SU-DHL-6 (cell line): Measurements from ENCODE around the gene FRMPD2.

ENCODE experiments used
- H2AFZ ChIP-seq: fragments of 200-600 bp; sonication (generic); 2 replicates; pipeline ENCODE4 v1.6.1; 2014; ENCODE audit warnings: low read depth, mild to moderate bottlenecking, moderate library complexity, mixed read lengths, antibody characterized with exemption, low read length; ENCODE audit not compliant: severe bottlenecking
- H3F3A ChIP-seq: fragments of 200-600 bp; shearing (Covaris generic); 2 replicates; pipeline ENCODE4 v1.6.0; 2016; ENCODE audit warnings: antibody characterized with exemption, mild to moderate bottlenecking; ENCODE audit not compliant: insufficient read depth
- H3K27ac ChIP-seq: fragments of 200-600 bp; sonication (generic); 2 replicates; pipeline ENCODE4 v1.5.1; 2016; ENCODE audit warnings: low read depth, mild to moderate bottlenecking, low read length, moderate library complexity, mixed read lengths
- H3K27me3 ChIP-seq: fragments of 200-600 bp; sonication (generic), shearing (Covaris generic); 2 replicates; pipeline ENCODE4 v1.6.0; 2014; ENCODE audit warnings: mild to moderate bottlenecking, low read length
- H3K36me3 ChIP-seq: fragments of 200-600 bp; sonication (generic); 2 replicates; pipeline ENCODE4 v1.6.1; 2014; ENCODE audit warnings: mild to moderate bottlenecking, low read length, mixed read lengths
- H3K4me2 ChIP-seq: fragments of 300-600, 200-600 bp; shearing (Covaris generic), sonication (generic); 2 replicates; pipeline ENCODE4 v1.6.0; 2014; ENCODE audit warnings: low read length, low read depth, mild to moderate bottlenecking; ENCODE audit not compliant: poor library complexity, severe bottlenecking
- H3K4me3 ChIP-seq: fragments of 200-600 bp; sonication (generic); 2 replicates; pipeline ENCODE4 v1.5.1; 2014; ENCODE audit warnings: antibody characterized with exemption, low read length, mild to moderate bottlenecking, mixed read lengths; ENCODE audit not compliant: insufficient read depth, poor library complexity, severe bottlenecking
- H3K79me2 ChIP-seq: fragments of 200-600 bp; sonication (generic); 2 replicates; pipeline ENCODE4 v1.6.1; 2014; ENCODE audit warnings: mild to moderate bottlenecking, low read length, moderate library complexity; ENCODE audit not compliant: insufficient read depth
- H3K9ac ChIP-seq: fragments of 200-600 bp; sonication (generic); 2 replicates; pipeline ENCODE4 v1.7.0; 2014; ENCODE audit warnings: mild to moderate bottlenecking, low read length
- H3K9me2 ChIP-seq: fragments of 200-600 bp; sonication (generic); replicated peaks from 2 replicates; pipeline ENCODE4 v1.6.1; 2014; ENCODE audit warnings: low read length; ENCODE audit not compliant: insufficient read depth
- H3K9me3 ChIP-seq: fragments of 200-600 bp; sonication (generic); 2 replicates; pipeline ENCODE4 v1.6.1; 2014; ENCODE audit warnings: low read length, mixed read lengths; ENCODE audit not compliant: insufficient read depth
- H4K20me1 ChIP-seq: fragments of 200-600 bp; sonication (generic); 2 replicates; pipeline ENCODE4 v1.6.1; 2014; ENCODE audit warnings: low read depth, mild to moderate bottlenecking, antibody characterized with exemption, low read length, moderate library complexity, mixed read lengths
- CTCF ChIP-seq: fragments of 200-600 bp; sonication (generic); IDR thresholded peaks from one replicate; pipeline ENCODE4 v1.5.1; 2017; ENCODE audit warnings: antibody characterized with exemption, mild to moderate bottlenecking, low read length, moderate library complexity; ENCODE audit not compliant: insufficient read depth, poor library complexity, severe bottlenecking
- EZH2phosphoT487 ChIP-seq: fragments of 200-600 bp; sonication (generic), shearing (Covaris generic); conservative IDR thresholded peaks from 2 replicates; pipeline ENCODE4 v1.6.1; 2018; ENCODE audit warnings: mild to moderate bottlenecking, antibody characterized with exemption, low read length, moderate library complexity, mixed read lengths

FRMPD2 gene

GRCh38 chr10:48210966-48211365, 63.5 kb downstream of the FRMPD2 start:
- H3K9me2 ChIP-seq: no peaks in the 10 kb centered on the region
- no peaks in the 10 kb centered on the region for H3F3A ChIP-seq
- H3K27ac ChIP-seq: no peak overlapping the region
- no peak overlapping the region for H3K4me3 ChIP-seq
- no peaks in the 10 kb centered on the region for H3K36me3 ChIP-seq
- no peaks in the 10 kb centered on the region for H3K79me2 ChIP-seq
- no peak overlapping the region for H3K4me2 ChIP-seq
- H3K9ac ChIP-seq: no peak overlapping the region
- no peaks in the 10 kb centered on the region for H3K27me3 ChIP-seq
- H3K9me3 ChIP-seq: no peaks in the 10 kb centered on the region
- H2AFZ ChIP-seq: no peak overlapping the region
- no peaks in the 10 kb centered on the region for H4K20me1 ChIP-seq
- TF ChIP-seq EZH2phosphoT487 (no peak), CTCF (no peak)

GRCh38 chr10:48210391-48210790, 64.1 kb downstream of the FRMPD2 start:
- H3K9ac ChIP-seq: no peak overlapping the region
- H3K79me2 ChIP-seq: no peaks in the 10 kb centered on the region
- no peak overlapping the region for H3K4me2 ChIP-seq
- H4K20me1 ChIP-seq: no peaks in the 10 kb centered on the region
- H3K27ac ChIP-seq: no peak overlapping the region
- H3F3A ChIP-seq: no peaks in the 10 kb centered on the region
- no peak overlapping the region for H3K4me3 ChIP-seq
- no peak overlapping the region for H2AFZ ChIP-seq
- H3K9me2 ChIP-seq: no peaks in the 10 kb centered on the region
- no peaks in the 10 kb centered on the region for H3K9me3 ChIP-seq
- no peaks in the 10 kb centered on the region for H3K36me3 ChIP-seq
- no peaks in the 10 kb centered on the region for H3K27me3 ChIP-seq
- TF ChIP-seq CTCF: no peak

GRCh38 chr10:48209241-48209640, 65.3 kb downstream of the FRMPD2 start:
- no peak overlapping the region for H3K27ac ChIP-seq
- H3K79me2 ChIP-seq: no peaks in the 10 kb centered on the region
- H4K20me1 ChIP-seq: no peaks in the 10 kb centered on the region
- no peak overlapping the region for H3K4me3 ChIP-seq
- H3K9me2 ChIP-seq: no peaks in the 10 kb centered on the region
- no peak overlapping the region for H2AFZ ChIP-seq
- H3K36me3 ChIP-seq: no peaks in the 10 kb centered on the region
- H3K27me3 ChIP-seq: no peaks in the 10 kb centered on the region
- H3F3A ChIP-seq: no peaks in the 10 kb centered on the region
- H3K4me2 ChIP-seq: no peak overlapping the region
- TF ChIP-seq EZH2phosphoT487: no peak
- no peak for TF ChIP-seq CTCF
- no peak overlapping the region for H3K9ac ChIP-seq
- no peaks in the 10 kb centered on the region for H3K9me3 ChIP-seq

GRCh38 chr10:48207853-48208252, 66.6 kb downstream of the FRMPD2 start:
- no peak overlapping the region for H2AFZ ChIP-seq
- TF ChIP-seq EZH2phosphoT487 (no peak), CTCF (no peak)

More at GRCh38 chr10:48207853-48208252, 66.6 kb downstream of the FRMPD2 start:
- no peaks in the 10 kb centered on the region for H3K36me3 ChIP-seq
- no peaks in the 10 kb centered on the region for H4K20me1 ChIP-seq
- H3K27me3 ChIP-seq: no peaks in the 10 kb centered on the region
- no peaks in the 10 kb centered on the region for H3K9me2 ChIP-seq
- no peaks in the 10 kb centered on the region for H3F3A ChIP-seq
- no peak overlapping the region for H3K4me3 ChIP-seq
- H3K9ac ChIP-seq: no peak overlapping the region
- H3K9me3 ChIP-seq: no peaks in the 10 kb centered on the region
- no peaks in the 10 kb centered on the region for H3K79me2 ChIP-seq
- H3K4me2 ChIP-seq: no peak overlapping the region
- no peak overlapping the region for H3K27ac ChIP-seq
